IMR-90 (cell line): Measurements from ENCODE around the gene EXOC6B. TPM values are rescaled to one million over a fixed set of nuclear protein-coding genes. Genes with fewer than 3 reads are reported as not detected.

Experiments
- ATAC-seq: fragments of 200-7000 bp; cut with Tn5 transposase; 2 replicates; pipeline ENCODE4 v1.9.1; 2020; ENCODE audit warnings: low read depth, mild to moderate bottlenecking, moderate library complexity
- BruUV-seq: library from RNA; stranded (reverse); fragments of 400-500 nt; replicated peaks from 2 replicates; lab custom pipeline; 2021; lab: Mats Ljungman, UMichigan
- CTCF ChIA-PET: fragments of 300-600 bp; formaldehyde crosslinking; extraction: SDS; loops from one replicate; lab custom pipeline; 2021; ENCODE audit warnings: antibody characterized with exemption; lab: Yijun Ruan, JAX
- POLR2A ChIA-PET: fragments of 300-600 bp; sonication (Branson Sonifier 250); formaldehyde crosslinking; loops from one replicate; lab custom pipeline; 2022; ENCODE audit warnings: antibody characterized with exemption; ENCODE audit not compliant: unreplicated experiment; lab: Charles Lee
- DNase-seq: peaks from one replicate; pipeline ENCODE4 v3.0.0; 2013
- H2AFZ ChIP-seq: replicated peaks from 2 replicates; pipeline ENCODE3; 2013; ENCODE audit warnings: low read length, mild to moderate bottlenecking; ENCODE audit not compliant: poor library complexity
- H2AK5ac ChIP-seq: 2 replicates; pipeline ENCODE4 v1.6.1; 2013; ENCODE audit warnings: low read depth, low read length, inconsistent platforms
- H2AK9ac ChIP-seq: replicated peaks from 2 replicates; pipeline ENCODE3; 2013; ENCODE audit warnings: mild to moderate bottlenecking, low read depth, low read length, moderate library complexity; ENCODE audit not compliant: poor library complexity
- H2BK120ac ChIP-seq: 2 replicates; pipeline ENCODE4 v1.6.1; 2013; ENCODE audit warnings: low read depth, low read length, inconsistent platforms
- H2BK15ac ChIP-seq: 3 replicates; pipeline ENCODE4 v1.6.1; 2013; ENCODE audit warnings: low read depth, low read length, inconsistent platforms
- H2BK20ac ChIP-seq: 2 replicates; pipeline ENCODE4 v1.6.1; 2013; ENCODE audit warnings: low read depth, mild to moderate bottlenecking, inconsistent platforms, low read length, moderate library complexity
- H2BK5ac ChIP-seq: 2 replicates; pipeline ENCODE4 v1.6.1; 2013; ENCODE audit warnings: mild to moderate bottlenecking, low read depth, low read length, inconsistent platforms; ENCODE audit not compliant: poor library complexity, severe bottlenecking
- H3K14ac ChIP-seq: replicated peaks from 2 replicates; pipeline ENCODE4 v1.6.1; 2013; ENCODE audit warnings: low read depth, low read length, inconsistent platforms
- H3K18ac ChIP-seq: 2 replicates; pipeline ENCODE4 v1.6.1; 2013; ENCODE audit warnings: low read depth, low read length, control low read depth
- H3K23ac ChIP-seq: 2 replicates; pipeline ENCODE4 v1.6.1; 2013; ENCODE audit warnings: low read depth, low read length, inconsistent platforms
- H3K27ac ChIP-seq: 2 replicates; pipeline ENCODE4 v1.5.1; 2013; ENCODE audit warnings: mild to moderate bottlenecking, control low read depth, low read length; ENCODE audit not compliant: insufficient read depth
- H3K27me3 ChIP-seq: 2 replicates; pipeline ENCODE4 v1.6.1; 2013; ENCODE audit warnings: low read length; ENCODE audit not compliant: control insufficient read depth, insufficient read depth
- H3K36me3 ChIP-seq: 2 replicates; pipeline ENCODE4 v1.6.1; 2013; ENCODE audit warnings: low read length, mixed read lengths; ENCODE audit not compliant: control insufficient read depth, insufficient read depth
- H3K4ac ChIP-seq: 2 replicates; pipeline ENCODE4 v1.6.1; 2013; ENCODE audit warnings: low read depth, low read length, inconsistent platforms
- H3K4me1 ChIP-seq: 2 replicates; pipeline ENCODE4 v1.6.1; 2013; ENCODE audit warnings: low read length, mixed read lengths; ENCODE audit not compliant: control insufficient read depth, insufficient read depth
- H3K4me2 ChIP-seq: 2 replicates; pipeline ENCODE4 v1.6.1; 2013; ENCODE audit warnings: low read depth, mild to moderate bottlenecking, control low read depth, low read length, moderate library complexity
- H3K4me3 ChIP-seq: 2 replicates; pipeline ENCODE4 v1.5.1; 2013; ENCODE audit warnings: low read depth, mild to moderate bottlenecking, control low read depth, low read length, moderate library complexity; ENCODE audit not compliant: insufficient read depth
- H3K56ac ChIP-seq: 2 replicates; pipeline ENCODE4 v1.6.1; 2013; ENCODE audit warnings: low read length, inconsistent platforms; ENCODE audit not compliant: insufficient read depth; ENCODE audit errors: extremely low read depth
- H3K79me1 ChIP-seq, 2 experiments: 2 replicates each; pipeline ENCODE4 v1.6.1; 2013; ENCODE audit warnings: low read length in 2 of 2, inconsistent platforms in 1 of 2, low read depth in 1 of 2
- H3K9ac ChIP-seq: 2 replicates; pipeline ENCODE4 v1.6.1; 2013; ENCODE audit warnings: low read depth, low read length, control low read depth
- H3K9me1 ChIP-seq: 2 replicates; pipeline ENCODE4 v1.6.1; 2013; ENCODE audit warnings: low read length, inconsistent platforms; ENCODE audit not compliant: insufficient read depth
- H3K9me3 ChIP-seq: 2 replicates; pipeline ENCODE4 v1.6.1; 2013; ENCODE audit warnings: low read length; ENCODE audit not compliant: control insufficient read depth, insufficient read depth
- H4K20me1 ChIP-seq: 2 replicates; pipeline ENCODE4 v1.6.1; 2013; ENCODE audit warnings: low read length, inconsistent platforms; ENCODE audit not compliant: insufficient read depth
- H4K5ac ChIP-seq: 2 replicates; pipeline ENCODE4 v1.6.1; 2013; ENCODE audit warnings: mild to moderate bottlenecking, low read depth, low read length, control low read depth
- H4K8ac ChIP-seq, 2 experiments: 2 replicates each; pipeline ENCODE4 v1.6.1; 2013; ENCODE audit warnings: low read depth in 2 of 2, low read length in 2 of 2, control low read depth in 1 of 2, inconsistent platforms in 1 of 2
- H4K91ac ChIP-seq: 2 replicates; pipeline ENCODE4 v1.6.1; 2013; ENCODE audit warnings: low read depth, low read length, inconsistent platforms; ENCODE audit not compliant: insufficient read depth
- BHLHE40 ChIP-seq: fragments of 150-350 bp; IDR thresholded peaks from 2 replicates; pipeline ENCODE4 v1.6.1; 2016; ENCODE audit warnings: mild to moderate bottlenecking, low read depth, low read length
- CEBPB ChIP-seq: IDR thresholded peaks from 2 replicates; pipeline ENCODE4 v1.6.1; 2012; ENCODE audit warnings: low read depth, low read length, improper control_type of control experiment
- CHD1 ChIP-seq: IDR thresholded peaks from 2 replicates; pipeline ENCODE4 v1.6.1; 2012; ENCODE audit warnings: low read depth, low read length, improper control_type of control experiment
- FOS ChIP-seq: fragments of 150-350 bp; IDR thresholded peaks from 2 replicates; pipeline ENCODE4 v1.6.1; 2016; ENCODE audit warnings: low read depth, low read length
- MAFK ChIP-seq: IDR thresholded peaks from 2 replicates; pipeline ENCODE4 v1.6.1; 2012; ENCODE audit warnings: low read depth, low read length, improper control_type of control experiment
- MAZ ChIP-seq: IDR thresholded peaks from 2 replicates; pipeline ENCODE4 v1.6.1; 2012; ENCODE audit warnings: low read depth, mild to moderate bottlenecking, low read length, improper control_type of control experiment, moderate library complexity, borderline replicate concordance
- MXI1 ChIP-seq: IDR thresholded peaks from 2 replicates; pipeline ENCODE4 v1.6.1; 2012; ENCODE audit warnings: low read depth, mild to moderate bottlenecking, low read length, moderate library complexity, borderline replicate concordance
- NFE2L2 ChIP-seq: fragments of 150-350 bp; IDR thresholded peaks from 2 replicates; pipeline ENCODE4 v1.6.1; 2016; ENCODE audit warnings: low read depth, mild to moderate bottlenecking, low read length
- POLR2A ChIP-seq: IDR thresholded peaks from 2 replicates; pipeline ENCODE4 v1.6.1; 2012; ENCODE audit warnings: mild to moderate bottlenecking, low read depth, low read length
- RAD21 ChIP-seq: IDR thresholded peaks from 2 replicates; pipeline ENCODE4 v1.6.1; 2012; ENCODE audit warnings: low read length, improper control_type of control experiment
- RCOR1 ChIP-seq: IDR thresholded peaks from 2 replicates; pipeline ENCODE4 v1.6.1; 2012; ENCODE audit warnings: mild to moderate bottlenecking, low read length, improper control_type of control experiment; ENCODE audit not compliant: insufficient replicate concordance
- RFX5 ChIP-seq: IDR thresholded peaks from 2 replicates; pipeline ENCODE4 v1.8.0; 2012; ENCODE audit warnings: low read depth, mild to moderate bottlenecking, low read length, moderate library complexity
- SMC3 ChIP-seq: fragments of 150-350 bp; IDR thresholded peaks from 2 replicates; pipeline ENCODE4 v1.6.1; 2016; ENCODE audit warnings: low read depth, mild to moderate bottlenecking, antibody characterized with exemption, low read length, moderate library complexity
- WGBS, 2 experiments: methylation state at CpG; one replicate each; pipeline versions ENCODE4 v1.1.5 to v1.1.7; 2013; ENCODE audit warnings: missing lambda C conversion rate in 2 of 2; ENCODE audit not compliant: insufficient read length in 1 of 2; ENCODE audit errors: extremely low coverage in 2 of 2; 5-methylcytosine and 5-hydroxymethylcytosine counted together
- dilution Hi-C: fragments of 300-500 bp; cut with HindIII; formaldehyde crosslinking; loops from one replicate; pipeline ENCODE4 v1.14.3; 2018; ENCODE audit warnings: low sequenced_read_pairs; ENCODE audit not compliant: unreplicated experiment
- in situ Hi-C: fragments of 300-500 bp; cut with MboI; formaldehyde crosslinking; loops from 3 replicates; pipeline ENCODE4 v1.14.3; 2019; ENCODE audit warnings: low sequenced_read_pairs, inconsistent platforms, mixed read lengths
- intact Hi-C: fragments of 100-400 bp; cut with micrococcal nuclease; formaldehyde crosslinking; loops from 2 replicates; pipeline ENCODE4 v1.10.0; 2022
- polyA plus RNA-seq, 3 experiments: library from polyadenylated mRNA; depleted of rRNA; stranded (reverse); fragments of >200 nt; gene quantifications; 2 replicates each; pipeline ENCODE4 v1.2.3, GENCODE V29; 2012; ENCODE audit warnings: low replicate concordance in 1 of 3
- total RNA-seq: library from RNA; depleted of rRNA; stranded (reverse); fragments of >200 nt; gene quantifications from 2 replicates; pipeline ENCODE4 v1.2.3, GENCODE V29; 2012
- TF ChIP-seq, protein P1 (sequence below): conservative IDR thresholded peaks from 2 replicates; pipeline ENCODE4 v1.5.1; 2012; ENCODE audit warnings: mild to moderate bottlenecking, low read depth, low read length, improper control_type of control experiment
- TF ChIP-seq, protein P2 (sequence below): fragments of 150-350 bp; IDR thresholded peaks from 2 replicates; pipeline ENCODE4 v1.6.1; 2016; ENCODE audit warnings: low read depth, mild to moderate bottlenecking, low read length, moderate library complexity, borderline replicate concordance
- TF ChIP-seq, protein P3 (sequence below): fragments of 150-350 bp; IDR thresholded peaks from 2 replicates; pipeline ENCODE4 v1.6.1; 2017; ENCODE audit warnings: mild to moderate bottlenecking, antibody characterized with exemption, low read length, low read depth

EXOC6B gene
- total and polyA plus RNA-seq, 2 of the 4 experiments (the other 2 are of a cell fraction): 10.2 to 29.4 TPM

DNA sequence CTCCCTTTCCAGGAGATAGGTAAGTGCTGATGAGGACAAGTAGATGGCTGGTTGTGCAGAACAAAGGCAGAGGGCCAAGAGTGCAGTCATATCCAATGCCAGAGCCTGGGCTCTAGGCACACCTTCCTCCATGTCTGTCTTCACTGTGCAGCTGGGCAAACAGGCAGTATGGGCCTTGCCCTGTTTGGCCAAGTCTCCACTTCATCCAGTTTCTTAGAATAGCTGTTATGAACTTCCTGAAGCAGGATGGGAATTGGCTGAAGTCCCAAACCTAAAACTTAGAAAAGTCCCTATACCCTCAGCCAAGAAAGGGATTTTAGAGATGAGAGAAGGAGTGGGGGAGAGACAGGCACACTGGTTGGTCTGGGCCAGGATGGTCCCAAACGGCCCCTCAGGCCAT, 640.6 kb downstream of the EXOC6B start:
- no peaks in the 10 kb centered on the region for H3K4me1 ChIP-seq
- DNase-seq: no peak
- no peak overlapping the region for H4K91ac ChIP-seq
- BruUV-seq: no TSS peak
- no peak overlapping the region for H3K56ac ChIP-seq
- no peak overlapping the region for H2BK20ac ChIP-seq
- peaks cover 2% of the 10 kb centered on the region; the same call in 1 of the 2 replicates for H3K9me1 ChIP-seq
- H2AK5ac ChIP-seq: no peak overlapping the region
- H4K20me1 ChIP-seq: no peaks in the 10 kb centered on the region
- H3K4me3 ChIP-seq: no peak overlapping the region
- H2AK9ac ChIP-seq: no peak overlapping the region
- H3K9ac ChIP-seq: no peak overlapping the region
- H3K27me3 ChIP-seq: no peaks in the 10 kb centered on the region
- no peak overlapping the region for H3K4ac ChIP-seq
- no peak for ATAC-seq
- no peak overlapping the region for H3K4me2 ChIP-seq
- no peaks in the 10 kb centered on the region for H3K79me1 ChIP-seq
- ChIA-PET POLR2A (interaction anchor here (0.6 kb wide), 1 partner anchor 669 kb away, joined by 3 read pairs; no protein-coding TSS in a partner anchor), CTCF (no interaction called here)
- H3K27ac ChIP-seq: no peak overlapping the region
- no peaks in the 10 kb centered on the region for H3K36me3 ChIP-seq
- no CpG with 5 or more reads among the region's 1 CpG for WGBS, 2 experiments
- H3K9me3 ChIP-seq: peaks cover 3% of the 10 kb centered on the region; the same call in 1 of the 2 replicates
- H2BK15ac ChIP-seq: no peak overlapping the region
- H3K23ac ChIP-seq: no peak overlapping the region
- H3K18ac ChIP-seq: no peak overlapping the region
- no peak overlapping the region for H3K14ac ChIP-seq
- H4K5ac ChIP-seq: no peak overlapping the region
- TF ChIP-seq MXI1: no peak
- TF ChIP-seq, protein P1, sequence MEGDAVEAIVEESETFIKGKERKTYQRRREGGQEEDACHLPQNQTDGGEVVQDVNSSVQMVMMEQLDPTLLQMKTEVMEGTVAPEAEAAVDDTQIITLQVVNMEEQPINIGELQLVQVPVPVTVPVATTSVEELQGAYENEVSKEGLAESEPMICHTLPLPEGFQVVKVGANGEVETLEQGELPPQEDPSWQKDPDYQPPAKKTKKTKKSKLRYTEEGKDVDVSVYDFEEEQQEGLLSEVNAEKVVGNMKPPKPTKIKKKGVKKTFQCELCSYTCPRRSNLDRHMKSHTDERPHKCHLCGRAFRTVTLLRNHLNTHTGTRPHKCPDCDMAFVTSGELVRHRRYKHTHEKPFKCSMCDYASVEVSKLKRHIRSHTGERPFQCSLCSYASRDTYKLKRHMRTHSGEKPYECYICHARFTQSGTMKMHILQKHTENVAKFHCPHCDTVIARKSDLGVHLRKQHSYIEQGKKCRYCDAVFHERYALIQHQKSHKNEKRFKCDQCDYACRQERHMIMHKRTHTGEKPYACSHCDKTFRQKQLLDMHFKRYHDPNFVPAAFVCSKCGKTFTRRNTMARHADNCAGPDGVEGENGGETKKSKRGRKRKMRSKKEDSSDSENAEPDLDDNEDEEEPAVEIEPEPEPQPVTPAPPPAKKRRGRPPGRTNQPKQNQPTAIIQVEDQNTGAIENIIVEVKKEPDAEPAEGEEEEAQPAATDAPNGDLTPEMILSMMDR: no peak
- no peak for TF ChIP-seq RFX5
- TF ChIP-seq CEBPB: no peak
- TF ChIP-seq, protein P2, sequence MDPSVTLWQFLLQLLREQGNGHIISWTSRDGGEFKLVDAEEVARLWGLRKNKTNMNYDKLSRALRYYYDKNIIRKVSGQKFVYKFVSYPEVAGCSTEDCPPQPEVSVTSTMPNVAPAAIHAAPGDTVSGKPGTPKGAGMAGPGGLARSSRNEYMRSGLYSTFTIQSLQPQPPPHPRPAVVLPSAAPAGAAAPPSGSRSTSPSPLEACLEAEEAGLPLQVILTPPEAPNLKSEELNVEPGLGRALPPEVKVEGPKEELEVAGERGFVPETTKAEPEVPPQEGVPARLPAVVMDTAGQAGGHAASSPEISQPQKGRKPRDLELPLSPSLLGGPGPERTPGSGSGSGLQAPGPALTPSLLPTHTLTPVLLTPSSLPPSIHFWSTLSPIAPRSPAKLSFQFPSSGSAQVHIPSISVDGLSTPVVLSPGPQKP: no peak
- no peak for TF ChIP-seq FOS
- TF ChIP-seq RCOR1: no peak
- TF ChIP-seq, protein P3, sequence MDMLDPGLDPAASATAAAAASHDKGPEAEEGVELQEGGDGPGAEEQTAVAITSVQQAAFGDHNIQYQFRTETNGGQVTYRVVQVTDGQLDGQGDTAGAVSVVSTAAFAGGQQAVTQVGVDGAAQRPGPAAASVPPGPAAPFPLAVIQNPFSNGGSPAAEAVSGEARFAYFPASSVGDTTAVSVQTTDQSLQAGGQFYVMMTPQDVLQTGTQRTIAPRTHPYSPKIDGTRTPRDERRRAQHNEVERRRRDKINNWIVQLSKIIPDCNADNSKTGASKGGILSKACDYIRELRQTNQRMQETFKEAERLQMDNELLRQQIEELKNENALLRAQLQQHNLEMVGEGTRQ: no peak
- TF ChIP-seq CHD1: no peak
- TF ChIP-seq RAD21: no peak
- TF ChIP-seq BHLHE40: no peak
- no peak for TF ChIP-seq POLR2A
- no peak for TF ChIP-seq SMC3
- no peak for TF ChIP-seq MAFK
- TF ChIP-seq NFE2L2: no peak
- no peak for TF ChIP-seq MAZ
- H2BK5ac ChIP-seq: no peak overlapping the region
- no peak overlapping the region for H4K8ac ChIP-seq
- H2BK120ac ChIP-seq: no peak overlapping the region
- no peak overlapping the region for H2AFZ ChIP-seq
- intact Hi-C loops (no loop called here), in situ Hi-C loops (no loop called here), dilution Hi-C loops (no loop called here)
